Fibroblast of lung (primary cell): Measurements from ENCODE around the gene BTLA. TPM values are rescaled to one million over a fixed set of nuclear protein-coding genes. Genes with fewer than 3 reads are reported as not detected.

ENCODE experiments used
- DNase-seq, 2 donors: peaks; one replicate each; pipeline versions ENCODE4 v3.0.0 to v3.0.0-alpha.2; 2010; ENCODE audit warnings: low read depth in 2 of 2
- H2AFZ ChIP-seq: 2 replicates; pipeline ENCODE4 v1.5.1; 2012; ENCODE audit warnings: low read length, control low read depth, inconsistent platforms
- H3K27ac ChIP-seq: 2 replicates; pipeline ENCODE4 v1.5.1; 2011; ENCODE audit warnings: low read length, control low read depth; ENCODE audit not compliant: insufficient read depth
- H3K27me3 ChIP-seq: 2 replicates; pipeline ENCODE4 v1.5.1; 2011; ENCODE audit warnings: mild to moderate bottlenecking, low read length; ENCODE audit not compliant: control insufficient read depth, insufficient read depth
- H3K36me3 ChIP-seq: 2 replicates; pipeline ENCODE4 v1.5.1; 2011; ENCODE audit warnings: low read length; ENCODE audit not compliant: control insufficient read depth, insufficient read depth
- H3K4me1 ChIP-seq: 2 replicates; pipeline ENCODE4 v1.5.1; 2011; ENCODE audit warnings: low read length; ENCODE audit not compliant: control insufficient read depth, insufficient read depth; ENCODE audit errors: extremely low read depth
- H3K4me2 ChIP-seq: 2 replicates; pipeline ENCODE4 v1.5.1; 2011; ENCODE audit warnings: low read length, control low read depth; ENCODE audit not compliant: insufficient read depth; ENCODE audit errors: extremely low read depth
- H3K4me3 ChIP-seq, 4 experiments: fragments of 200-600 bp in 1 of 4; sonication (generic) in 1 of 4; replicated peaks in 1 of 4; 2 replicates each; pipeline ENCODE4 v1.5.1; 2011 to 2016; ENCODE audit warnings: low read length in 4 of 4, low read depth in 3 of 4, mild to moderate bottlenecking in 3 of 4, control low read depth in 2 of 4, inconsistent platforms in 1 of 4, mixed read lengths in 1 of 4; ENCODE audit not compliant: insufficient read depth in 1 of 4; ENCODE audit errors: control extremely low read depth in 1 of 4
- H3K79me2 ChIP-seq: 2 replicates; pipeline ENCODE4 v1.5.1; 2012; ENCODE audit warnings: mild to moderate bottlenecking, low read length, inconsistent platforms; ENCODE audit not compliant: control insufficient read depth, insufficient read depth
- H3K9ac ChIP-seq: 2 replicates; pipeline ENCODE4 v1.5.1; 2011; ENCODE audit warnings: mild to moderate bottlenecking, low read length, control low read depth; ENCODE audit not compliant: insufficient read depth
- H3K9me3 ChIP-seq: 2 replicates; pipeline ENCODE4 v1.5.1; 2012; ENCODE audit warnings: low read depth, low read length; ENCODE audit not compliant: control insufficient read depth, insufficient read depth
- H4K20me1 ChIP-seq: 2 replicates; pipeline ENCODE4 v1.5.1; 2011; ENCODE audit warnings: low read length; ENCODE audit not compliant: control insufficient read depth, insufficient read depth; ENCODE audit errors: extremely low read depth
- EZH2 ChIP-seq: IDR thresholded peaks from 2 replicates; pipeline ENCODE4 v1.5.1; 2012; ENCODE audit warnings: low read length, control low read depth, mild to moderate bottlenecking; ENCODE audit errors: missing control alignments
- polyA plus RNA-seq, 2 donors: library from polyadenylated mRNA; depleted of rRNA in 1 of 2; stranded (reverse) in 1 of 2; unstranded in 1 of 2; fragments of >200 nt; gene quantifications; 2 replicates each; pipeline ENCODE4 v1.2.1, GENCODE V29; 2011 to 2012; ENCODE audit warnings: missing spikeins in 1 of 2
- total RNA-seq: library from RNA; depleted of rRNA; stranded (reverse); fragments of >200 nt; gene quantifications from 2 replicates; pipeline ENCODE4 v1.2.1, GENCODE V29; 2014
- TF ChIP-seq, protein P1 (sequence below), 2 donors: IDR thresholded peaks in 1 of 2; conservative IDR thresholded peaks in 1 of 2; 1 replicate in 1 of 2; 2 replicates in 1 of 2; pipeline ENCODE4 v1.5.1; 2011 to 2012; ENCODE audit warnings: low read length in 2 of 2, control low read depth in 1 of 2, inconsistent platforms in 1 of 2, low read depth in 1 of 2, mild to moderate bottlenecking in 1 of 2

Gene BTLA
- total and polyA plus RNA-seq, 2 donors (not counting 1 experiment from before 2014, with no cell fraction given): under 0.01 TPM; not detected in 1

DNA sequence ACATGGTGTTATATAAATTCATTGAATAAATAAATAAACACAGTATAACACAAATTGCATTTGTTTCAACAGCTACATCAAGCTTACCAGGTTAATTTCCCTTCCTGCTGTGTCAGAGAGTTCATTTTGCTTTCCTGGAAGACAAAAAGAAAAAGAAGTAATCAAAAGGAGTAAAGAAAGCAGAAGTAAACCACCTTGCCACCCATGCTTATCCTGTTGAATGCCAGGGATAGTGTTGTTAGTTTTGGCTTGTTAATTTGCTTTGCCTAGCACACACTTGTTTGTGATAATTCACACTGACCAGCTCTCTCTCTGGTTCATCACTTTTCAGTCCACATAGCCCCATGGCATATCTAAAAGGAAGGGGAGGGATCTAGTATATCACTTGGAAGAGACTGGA lies 29.6 kb downstream of the BTLA start:
- Histone ChIP-seq H3K36me3 (no peaks in the 10 kb centered on the region), H2AFZ (no peak overlapping the region), H3K9me3 (no peaks in the 10 kb centered on the region), H3K79me2 (no peaks in the 10 kb centered on the region), H3K4me1 (no peaks in the 10 kb centered on the region), H3K27ac (no peak overlapping the region), H3K9ac (no peak overlapping the region), H3K4me3 (no peak overlapping the region), H3K27me3 (no peaks in the 10 kb centered on the region), H3K4me2 (no peak overlapping the region), H4K20me1 (no peaks in the 10 kb centered on the region)
- DNase-seq: no peak
- TF ChIP-seq, protein P1, sequence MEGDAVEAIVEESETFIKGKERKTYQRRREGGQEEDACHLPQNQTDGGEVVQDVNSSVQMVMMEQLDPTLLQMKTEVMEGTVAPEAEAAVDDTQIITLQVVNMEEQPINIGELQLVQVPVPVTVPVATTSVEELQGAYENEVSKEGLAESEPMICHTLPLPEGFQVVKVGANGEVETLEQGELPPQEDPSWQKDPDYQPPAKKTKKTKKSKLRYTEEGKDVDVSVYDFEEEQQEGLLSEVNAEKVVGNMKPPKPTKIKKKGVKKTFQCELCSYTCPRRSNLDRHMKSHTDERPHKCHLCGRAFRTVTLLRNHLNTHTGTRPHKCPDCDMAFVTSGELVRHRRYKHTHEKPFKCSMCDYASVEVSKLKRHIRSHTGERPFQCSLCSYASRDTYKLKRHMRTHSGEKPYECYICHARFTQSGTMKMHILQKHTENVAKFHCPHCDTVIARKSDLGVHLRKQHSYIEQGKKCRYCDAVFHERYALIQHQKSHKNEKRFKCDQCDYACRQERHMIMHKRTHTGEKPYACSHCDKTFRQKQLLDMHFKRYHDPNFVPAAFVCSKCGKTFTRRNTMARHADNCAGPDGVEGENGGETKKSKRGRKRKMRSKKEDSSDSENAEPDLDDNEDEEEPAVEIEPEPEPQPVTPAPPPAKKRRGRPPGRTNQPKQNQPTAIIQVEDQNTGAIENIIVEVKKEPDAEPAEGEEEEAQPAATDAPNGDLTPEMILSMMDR (conservative IDR thresholded peaks at IDR 0.05 in 1 of 2, IDR thresholded peaks at IDR 0.05 in 1 of 2; ENCODE audit: low read depth in 1 of 2, low read length in 2 of 2): no peak
- TF ChIP-seq EZH2: no peak

DNA sequence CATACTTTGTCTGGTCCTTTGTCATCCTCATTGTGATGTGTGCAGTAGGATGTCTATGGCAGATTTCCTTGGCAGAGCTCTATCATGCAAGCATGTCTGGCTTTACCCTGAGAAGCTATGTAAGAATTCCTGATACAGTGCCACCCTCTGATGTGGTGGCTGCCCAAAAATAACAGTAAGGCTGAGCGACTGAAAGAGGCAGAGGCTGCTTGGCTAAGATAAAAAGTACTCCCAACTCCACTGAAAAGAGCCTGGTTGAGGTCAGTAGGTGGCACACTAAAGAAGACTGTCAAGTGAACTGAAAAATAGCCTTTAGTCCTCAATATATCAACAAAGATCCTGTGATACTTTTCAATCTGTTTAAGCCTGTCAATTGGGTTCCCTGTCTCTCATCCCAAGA lies 31.7 kb downstream of the BTLA start:
- H3K36me3 ChIP-seq: no peaks in the 10 kb centered on the region
- H3K9me3 ChIP-seq: no peaks in the 10 kb centered on the region
- H3K4me3 ChIP-seq: no peak overlapping the region
- H3K79me2 ChIP-seq: no peaks in the 10 kb centered on the region
- no peak overlapping the region for H2AFZ ChIP-seq
- no peaks in the 10 kb centered on the region for H3K4me1 ChIP-seq
- no peaks in the 10 kb centered on the region for H4K20me1 ChIP-seq
- no peak for DNase-seq
- no peak overlapping the region for H3K27ac ChIP-seq
- no peaks in the 10 kb centered on the region for H3K27me3 ChIP-seq
- no peak overlapping the region for H3K9ac ChIP-seq
- H3K4me2 ChIP-seq: no peak overlapping the region
- no peak for TF ChIP-seq EZH2
- TF ChIP-seq, protein P1 (conservative IDR thresholded peaks at IDR 0.05 in 1 of 2, IDR thresholded peaks at IDR 0.05 in 1 of 2; ENCODE audit: low read depth in 1 of 2, low read length in 2 of 2): no peak

DNA sequence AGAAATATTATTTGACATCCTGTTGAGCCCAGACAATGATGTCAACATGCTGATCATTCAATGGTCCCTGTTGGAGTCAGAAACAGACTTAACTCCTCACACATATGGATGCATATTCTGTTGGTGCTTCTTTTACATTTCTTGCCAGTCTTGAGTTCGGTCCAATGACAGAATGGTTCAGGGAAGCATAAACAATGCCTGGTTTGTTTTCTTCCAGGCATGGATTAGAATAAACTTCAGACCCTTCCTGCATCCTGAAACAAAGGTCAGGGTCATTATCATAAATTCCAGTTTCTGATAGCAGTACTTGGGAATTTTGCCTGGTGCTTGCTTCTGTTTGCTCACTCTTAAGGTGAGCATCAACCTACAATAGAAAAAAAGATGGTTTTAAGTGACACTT lies 33.3 kb downstream of the BTLA start:
- no peak overlapping the region for H2AFZ ChIP-seq
- DNase-seq: no peak
- H3K9ac ChIP-seq: no peak overlapping the region
- no peaks in the 10 kb centered on the region for H4K20me1 ChIP-seq
- H3K27ac ChIP-seq: no peak overlapping the region
- no peaks in the 10 kb centered on the region for H3K9me3 ChIP-seq
- no peaks in the 10 kb centered on the region for H3K4me1 ChIP-seq
- H3K27me3 ChIP-seq: no peaks in the 10 kb centered on the region
- no peaks in the 10 kb centered on the region for H3K36me3 ChIP-seq
- no peak overlapping the region for H3K4me2 ChIP-seq
- no peaks in the 10 kb centered on the region for H3K79me2 ChIP-seq
- TF ChIP-seq, protein P1 (conservative IDR thresholded peaks at IDR 0.05 in 1 of 2, IDR thresholded peaks at IDR 0.05 in 1 of 2; ENCODE audit: low read depth in 1 of 2, low read length in 2 of 2): no peak
- no peak for TF ChIP-seq EZH2
- no peak overlapping the region for H3K4me3 ChIP-seq
